HG03571 (cell line): ENCODE data around the gene AP4S1.
"Not testable (repeated sequence)": the region's sequence is repeated elsewhere in the genome, so short reads cannot be mapped to it uniquely, and the experiment has no call there.

ENCODE experiments used
- ATAC-seq: cut with Tn5 transposase; IDR thresholded peaks from one replicate; pipeline ENCODE4 v1.9.1; 2021; ENCODE audit not compliant: unreplicated experiment

Gene AP4S1

GRCh38 chr14:31042300-31042699 is 16.9 kb downstream of the AP4S1 start:
- ATAC-seq: no peak

- ATAC-seq: not testable (repeated sequence)
Observed at GRCh38 chr14:31042893-31043292, 17.4 kb downstream of the AP4S1 start.

DNA sequence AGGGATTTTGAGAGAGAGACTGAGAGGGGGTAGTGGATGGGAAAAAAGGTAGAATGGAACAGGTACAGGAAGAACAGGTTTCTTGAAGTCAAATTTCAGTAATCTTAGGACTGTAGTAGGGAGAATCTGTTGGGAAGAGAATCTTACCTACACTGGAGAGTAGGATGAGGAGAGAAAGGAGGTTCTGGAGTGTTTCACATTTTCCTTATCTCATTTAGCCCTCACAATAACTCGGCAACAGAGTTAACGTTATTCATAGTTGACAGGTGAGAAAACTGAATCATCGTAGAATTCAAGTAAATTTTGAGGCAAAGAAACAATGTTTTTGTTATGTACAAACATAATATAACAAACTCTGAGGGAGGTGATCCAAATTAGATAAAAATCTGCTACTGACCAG is 17.9 kb downstream of the AP4S1 start:
- ATAC-seq: no peak

GRCh38 chr14:31045501-31046080 is 20.1 kb downstream of the AP4S1 start:
- no peak for ATAC-seq

- no peak for ATAC-seq
Observed at GRCh38 chr14:31047503-31047902, 22.1 kb downstream of the AP4S1 start.

GRCh38 chr14:31051023-31051422 is 25.6 kb downstream of the AP4S1 start:
- no peak for ATAC-seq

GRCh38 chr14:31051511-31051910 is 26.1 kb downstream of the AP4S1 start:
- ATAC-seq: no peak

- ATAC-seq: not testable (repeated sequence)
Observed at GRCh38 chr14:31052905-31053586, 27.6 kb downstream of the AP4S1 start.

GRCh38 chr14:31057035-31057434 is 31.6 kb downstream of the AP4S1 start:
- ATAC-seq: no peak

DNA sequence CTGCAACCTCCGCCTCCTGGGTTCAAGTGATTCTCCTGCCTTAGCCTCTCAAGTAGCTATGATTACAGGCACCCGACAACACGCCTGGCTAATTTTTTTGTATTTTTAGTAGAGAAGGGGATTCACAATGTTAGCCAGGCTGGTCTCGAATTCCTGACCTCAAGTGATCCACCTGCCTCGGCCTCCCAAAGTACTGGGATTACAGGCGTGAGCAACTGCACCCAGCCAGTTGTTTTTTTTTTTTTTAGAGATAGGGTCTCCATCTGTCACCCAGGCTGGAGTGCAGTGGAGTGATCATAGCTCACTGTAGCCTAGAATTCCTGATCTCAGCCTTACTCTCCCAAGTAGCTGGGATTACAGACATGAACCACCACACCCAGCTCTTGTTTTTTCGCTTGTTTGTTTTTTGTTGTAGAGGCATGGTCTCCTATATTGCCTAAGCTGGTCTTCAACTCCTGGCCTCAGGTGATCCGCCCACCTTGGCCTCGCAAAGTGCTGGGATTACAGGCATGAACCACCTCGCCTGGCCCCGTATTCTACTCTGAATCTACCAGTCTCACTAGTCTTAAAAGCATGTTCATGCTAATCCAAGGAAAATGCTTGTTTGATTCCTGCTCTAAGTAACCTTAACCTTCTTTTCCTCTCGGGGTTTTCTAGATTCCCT is 32.4 kb downstream of the AP4S1 start:
- ATAC-seq: no peak

GRCh38 chr14:31059152-31059924 is 33.9 kb downstream of the AP4S1 start:
- no peak for ATAC-seq

- ATAC-seq: no peak
Observed at GRCh38 chr14:31060253-31060875, 34.9 kb downstream of the AP4S1 start.

DNA sequence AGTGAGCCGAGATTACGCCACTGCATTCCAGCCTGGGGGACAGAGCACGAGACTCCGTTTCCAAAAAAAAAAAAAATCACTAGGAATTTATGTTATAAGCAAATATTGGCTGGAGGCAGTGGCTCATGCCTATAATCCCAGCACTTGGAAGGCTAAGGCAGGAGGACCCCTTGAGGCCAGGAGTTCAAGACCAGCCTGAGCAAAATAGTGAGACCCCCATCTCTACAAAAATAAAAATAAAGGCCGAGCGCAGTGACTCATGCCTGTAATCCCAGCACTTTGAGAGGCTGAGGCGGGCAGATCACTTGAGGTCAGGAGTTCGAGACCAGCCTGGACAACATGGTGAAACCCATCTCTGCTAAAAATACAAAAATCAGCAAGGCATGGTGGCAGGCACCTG is 37.5 kb downstream of the AP4S1 start:
- ATAC-seq: not testable (repeated sequence)

DNA sequence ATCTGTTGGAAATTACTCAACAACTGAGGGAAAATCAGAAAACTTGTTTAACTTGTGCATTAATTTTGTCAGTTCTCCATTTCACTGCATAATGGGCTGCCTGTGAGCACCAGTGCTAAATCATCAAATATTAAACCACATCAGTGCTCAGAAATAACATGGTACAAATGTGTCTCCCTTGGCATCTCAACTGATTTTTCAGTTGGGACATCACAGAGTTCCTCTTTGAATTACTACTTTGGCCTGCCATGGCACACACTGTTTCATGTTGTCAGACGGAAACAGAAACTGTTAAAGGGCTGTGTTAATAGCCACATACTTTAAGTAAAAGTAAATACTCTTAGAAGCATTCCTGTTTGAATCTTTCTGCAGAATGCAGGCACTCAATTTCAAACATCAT is 42.8 kb downstream of the AP4S1 start:
- no peak for ATAC-seq

DNA sequence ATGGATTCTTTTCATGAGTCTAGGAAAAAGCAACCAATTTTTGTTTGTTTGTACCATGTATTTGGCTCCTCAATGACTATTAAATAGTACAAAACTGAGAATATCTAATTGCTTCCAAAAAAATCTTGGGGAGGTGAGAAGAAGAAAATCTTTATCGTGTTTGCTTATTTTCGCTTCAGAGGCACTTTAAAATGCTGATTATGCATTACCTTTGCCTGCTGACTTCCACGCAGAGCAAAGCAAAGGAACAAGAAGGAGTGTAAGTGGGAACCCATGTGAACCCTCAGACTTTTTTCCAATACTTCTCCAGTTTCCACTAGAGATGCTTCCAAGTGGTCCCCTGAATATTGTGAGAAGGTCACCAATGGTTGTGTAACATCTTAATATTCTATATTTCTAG is 43.9 kb downstream of the AP4S1 start:
- ATAC-seq: no peak

GRCh38 chr14:31070431-31070830 is 45.0 kb downstream of the AP4S1 start:
- no peak for ATAC-seq

DNA sequence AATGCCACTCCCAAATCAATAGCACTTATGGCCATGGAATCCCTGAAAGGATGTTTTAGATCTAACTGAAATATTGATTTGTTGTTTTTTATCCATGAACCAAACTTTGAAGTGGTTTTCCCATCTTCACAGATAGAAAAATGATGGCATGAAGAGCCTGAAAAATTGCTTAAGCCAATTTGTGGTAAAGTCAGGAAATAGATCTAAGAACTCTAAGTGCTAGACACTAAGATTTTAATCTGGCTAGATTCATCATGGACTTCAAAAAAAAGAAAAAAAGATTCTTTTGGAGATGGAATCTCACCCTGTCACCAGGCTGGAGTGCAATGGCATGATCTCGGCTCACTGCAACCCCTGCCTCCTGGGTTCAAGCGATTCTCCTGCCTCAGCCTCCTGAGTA is 45.7 kb downstream of the AP4S1 start:
- no peak for ATAC-seq

GRCh38 chr14:31075144-31075543 is 49.7 kb downstream of the AP4S1 start:
- ATAC-seq: no peak

DNA sequence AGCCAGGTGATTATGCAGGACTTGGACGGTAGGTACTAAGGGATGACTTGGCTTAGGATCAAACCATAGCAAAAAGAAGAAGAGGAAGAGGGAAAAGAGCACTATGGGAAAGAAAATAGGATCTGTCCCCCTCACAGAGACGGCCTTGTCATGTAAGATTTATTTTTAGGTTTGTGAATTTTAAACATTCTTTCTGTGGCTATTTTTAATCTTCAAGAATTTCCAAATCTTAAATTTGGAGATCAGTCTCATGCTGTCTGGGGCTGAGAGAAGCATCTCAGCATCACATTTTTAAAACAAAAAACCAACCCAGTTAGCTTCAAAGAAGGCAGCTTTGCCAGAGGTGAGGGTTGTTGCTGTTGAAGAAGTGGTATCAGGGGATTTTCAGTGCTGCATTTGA is 53.3 kb downstream of the AP4S1 start:
- ATAC-seq: no peak

- ATAC-seq: no peak
Observed at GRCh38 chr14:31080056-31080455, 54.6 kb downstream of the AP4S1 start.

DNA sequence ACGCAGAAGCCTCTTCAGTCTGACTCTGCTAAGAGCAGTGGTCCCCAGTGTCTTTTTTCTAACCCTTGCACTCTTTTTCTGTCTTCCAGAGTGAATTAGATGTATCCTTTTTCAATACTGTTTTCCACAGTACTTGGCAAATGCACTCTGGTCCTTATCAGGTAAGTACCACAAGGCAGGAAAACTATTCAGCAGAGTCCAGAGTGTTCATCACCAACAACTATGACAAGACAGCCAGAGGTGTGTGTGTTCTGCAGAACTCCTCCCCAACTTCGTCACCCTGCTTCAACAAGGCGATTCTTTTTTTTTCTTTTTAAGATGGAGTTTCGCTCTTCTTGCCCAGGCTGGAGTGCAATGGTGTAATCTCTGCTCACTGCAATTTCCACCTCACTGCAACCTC is 55.0 kb downstream of the AP4S1 start:
- no peak for ATAC-seq
